Body of pancreas (tissue), 4 donors: Measurements from ENCODE around the gene ARHGAP26.

Experiments used
- POLR2A ChIP-seq, 3 donors: fragments of 450-650 bp; IDR thresholded peaks; one replicate each; pipeline ENCODE4 v1.6.1; 2016; ENCODE audit warnings: antibody characterized with exemption in 3 of 3, mild to moderate bottlenecking in 2 of 3
- TF ChIP-seq, protein P1 (sequence below), 7 experiments: fragments of 450-650 bp in 4 of 7; fragments of 200-600 bp in 3 of 7; sonication (generic) in 3 of 7; IDR thresholded peaks; one replicate each; pipeline ENCODE4 v1.5.1; 2016 to 2019; ENCODE audit warnings: antibody characterized with exemption in 7 of 7

DNA sequence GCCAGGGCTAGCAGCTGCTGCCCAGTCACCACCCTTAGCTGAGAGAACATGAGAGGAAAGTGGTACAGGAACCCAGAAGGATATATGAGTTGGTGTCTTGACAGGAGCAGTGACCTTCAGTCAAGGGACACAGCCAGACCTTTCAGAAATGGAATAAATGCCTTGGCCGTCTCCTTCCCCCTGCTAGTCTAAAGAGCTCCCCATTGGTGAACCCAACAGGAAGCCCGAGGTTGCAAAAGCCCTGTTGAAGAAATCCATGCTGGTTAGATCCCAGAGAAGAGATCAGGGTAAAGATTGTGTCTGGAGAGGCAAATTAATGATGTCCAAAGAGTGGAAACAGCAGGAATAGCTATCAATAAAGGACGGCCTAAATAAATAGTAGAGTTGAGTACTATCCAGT is 388.9 kb downstream of the ARHGAP26 start:
- TF ChIP-seq, protein P1, sequence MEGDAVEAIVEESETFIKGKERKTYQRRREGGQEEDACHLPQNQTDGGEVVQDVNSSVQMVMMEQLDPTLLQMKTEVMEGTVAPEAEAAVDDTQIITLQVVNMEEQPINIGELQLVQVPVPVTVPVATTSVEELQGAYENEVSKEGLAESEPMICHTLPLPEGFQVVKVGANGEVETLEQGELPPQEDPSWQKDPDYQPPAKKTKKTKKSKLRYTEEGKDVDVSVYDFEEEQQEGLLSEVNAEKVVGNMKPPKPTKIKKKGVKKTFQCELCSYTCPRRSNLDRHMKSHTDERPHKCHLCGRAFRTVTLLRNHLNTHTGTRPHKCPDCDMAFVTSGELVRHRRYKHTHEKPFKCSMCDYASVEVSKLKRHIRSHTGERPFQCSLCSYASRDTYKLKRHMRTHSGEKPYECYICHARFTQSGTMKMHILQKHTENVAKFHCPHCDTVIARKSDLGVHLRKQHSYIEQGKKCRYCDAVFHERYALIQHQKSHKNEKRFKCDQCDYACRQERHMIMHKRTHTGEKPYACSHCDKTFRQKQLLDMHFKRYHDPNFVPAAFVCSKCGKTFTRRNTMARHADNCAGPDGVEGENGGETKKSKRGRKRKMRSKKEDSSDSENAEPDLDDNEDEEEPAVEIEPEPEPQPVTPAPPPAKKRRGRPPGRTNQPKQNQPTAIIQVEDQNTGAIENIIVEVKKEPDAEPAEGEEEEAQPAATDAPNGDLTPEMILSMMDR (IDR thresholded peaks at IDR 0.05), result no peak
- TF ChIP-seq POLR2A (IDR thresholded peaks at IDR 0.05), result no peak
